ENCODE data around the gene PSMD8.

GRCh38 chr19:38387550-38388348 lies 13.4 kb downstream of the PSMD8 start, which contains the start of gene GGN:
- TF ChIP-seq CTCF (IDR thresholded peaks at IDR 0.05): no peak
- TF ChIP-seq POLR2A (IDR thresholded peaks at IDR 0.05): peak; percentile 61

Data from prostate gland (tissue), 2 donors.